ENCODE results near the gene DSC1.
"Not testable (repeated sequence)": the region's sequence is repeated elsewhere in the genome, so short reads cannot be mapped to it uniquely, and the experiment has no call there.

The DSC1 gene

DNA sequence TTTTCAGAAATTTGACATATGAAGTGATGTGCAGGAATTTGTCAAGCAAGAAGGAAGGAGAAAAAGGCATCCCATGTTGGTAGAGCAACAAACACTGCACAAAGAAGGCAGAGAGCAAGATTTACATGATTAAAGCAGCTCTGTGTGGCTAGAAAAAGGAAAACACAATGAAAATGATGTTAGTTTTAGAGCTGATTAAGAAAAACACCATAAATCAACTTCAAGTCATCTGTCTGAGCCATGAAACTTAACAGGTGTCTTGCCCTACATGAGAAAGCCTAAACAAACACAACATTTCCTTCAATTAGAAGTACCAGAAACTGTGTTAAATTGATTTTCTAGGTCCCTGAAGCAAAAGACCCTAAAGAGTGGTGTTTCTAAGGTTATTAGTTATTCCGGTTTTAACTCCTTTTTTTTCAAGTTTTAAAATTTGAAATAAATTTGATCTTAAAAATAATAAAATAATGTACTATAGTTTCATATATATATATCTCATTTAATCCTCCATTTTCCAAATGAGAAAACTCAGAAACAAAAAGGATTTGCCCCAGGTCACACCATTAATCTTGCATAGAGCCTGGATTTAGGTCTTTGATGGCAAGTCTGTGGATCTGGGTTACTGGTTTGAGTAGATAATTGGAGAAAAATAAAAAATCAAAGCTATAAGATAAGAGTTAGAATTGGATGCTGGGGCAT is 8.6 kb upstream of the DSC1 start:
- DNase-seq = no peak

- DNase-seq = no peak
These were observed 7.7 kb upstream of the DSC1 start for GRCh38 chr18:31170335-31170734.

GRCh38 chr18:31162419-31162793 is 250 bp downstream of the DSC1 start:
- DNase-seq = no peak

DNA sequence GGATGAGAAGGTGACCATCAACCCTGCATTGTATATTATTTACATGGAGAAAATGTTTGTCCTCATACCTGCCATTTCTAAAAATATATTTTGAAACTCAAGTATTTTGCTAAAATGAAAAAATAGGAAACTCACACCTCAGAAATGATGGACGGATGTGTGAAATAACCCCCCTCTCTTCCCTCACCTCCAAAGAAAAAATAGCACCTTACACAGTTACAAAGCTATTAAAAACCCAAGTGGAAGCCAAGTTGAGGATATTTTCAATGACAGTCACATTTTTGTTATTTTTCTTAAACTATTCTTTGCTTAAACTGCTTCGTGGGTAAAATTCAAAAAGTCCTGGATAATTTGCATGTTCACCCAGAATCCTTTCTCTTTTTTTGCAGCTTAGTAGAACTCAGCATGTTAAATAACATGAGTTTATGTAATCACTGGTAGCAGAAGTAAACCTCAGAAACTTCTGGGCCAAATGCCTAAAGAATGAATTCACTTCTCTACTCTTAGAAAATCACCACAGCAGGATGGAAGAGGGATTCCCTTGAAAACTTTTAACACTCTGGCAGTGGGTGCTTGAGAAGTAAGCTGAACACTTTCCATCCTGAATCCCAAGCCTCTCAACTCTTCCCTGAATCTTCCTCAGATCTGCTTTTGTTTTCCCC is 768 bp downstream of the DSC1 start:
- no peak for DNase-seq

DNA sequence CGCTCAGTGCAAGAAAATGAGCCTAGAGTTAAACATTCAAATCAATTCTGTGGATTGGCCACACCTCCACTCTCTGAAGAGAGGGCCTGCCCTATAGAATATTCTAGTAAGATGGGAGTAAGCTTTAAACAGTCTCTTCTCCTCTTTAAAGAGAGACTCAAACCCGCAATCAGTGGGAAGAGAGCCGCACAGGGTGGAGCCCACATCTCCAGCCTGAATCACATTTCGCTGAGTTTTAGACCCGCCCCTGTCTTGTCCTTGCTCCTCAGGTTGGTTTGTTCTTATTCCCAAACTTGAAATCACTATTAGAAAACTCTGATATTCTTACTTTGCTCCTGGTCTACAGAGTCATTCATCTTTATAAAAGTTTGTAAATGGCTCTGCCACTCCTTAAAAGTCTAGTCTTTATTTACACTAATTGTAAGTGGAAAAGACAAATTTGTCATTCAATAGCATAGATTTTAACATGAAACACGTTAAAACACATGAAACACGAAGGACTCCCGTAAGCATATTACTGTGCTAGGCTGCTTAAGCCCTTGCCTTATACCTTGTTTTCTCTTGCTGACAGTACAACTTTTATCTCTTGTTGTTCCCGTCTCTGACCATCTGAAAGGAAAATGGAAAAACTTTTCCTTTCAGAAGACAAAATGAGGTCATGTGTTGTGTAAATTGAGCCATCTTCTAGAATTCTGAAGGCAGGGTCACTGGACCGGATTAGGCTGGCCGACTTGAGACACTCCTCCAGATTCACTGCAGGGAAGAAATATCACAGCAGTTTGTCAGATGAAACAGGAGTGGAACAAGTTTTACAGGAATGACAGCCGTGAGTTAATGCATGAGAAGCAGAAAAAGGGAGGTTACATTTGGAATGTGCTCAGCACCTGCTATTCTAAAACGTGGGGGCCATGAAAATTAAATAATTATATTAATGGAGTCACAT is 5.6 kb downstream of the DSC1 start:
- DNase-seq = no peak

DNA sequence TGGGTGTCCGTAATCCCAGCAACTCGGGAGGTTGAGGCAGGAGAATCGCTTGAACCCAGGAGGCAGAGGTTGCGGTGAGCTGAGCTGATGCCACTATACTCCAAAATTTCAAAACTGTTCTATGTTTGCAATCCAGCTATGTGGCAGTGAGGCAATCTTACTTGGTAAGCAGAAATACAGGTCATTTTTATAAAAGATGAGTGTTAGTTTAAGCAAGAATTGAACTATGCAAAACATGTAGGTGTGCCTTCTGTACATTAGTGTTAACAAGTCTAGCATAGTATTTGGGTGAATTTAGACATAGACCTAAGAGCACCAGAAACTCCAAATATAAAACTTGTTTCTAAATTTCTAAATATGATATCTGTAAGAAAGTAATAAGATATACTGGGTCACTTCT is 7.2 kb downstream of the DSC1 start:
- no peak for DNase-seq

- no peak for DNase-seq
These were observed 8.5 kb downstream of the DSC1 start for GRCh38 chr18:31154181-31154580.

- no peak for DNase-seq
These were observed 13.3 kb downstream of the DSC1 start for GRCh38 chr18:31149351-31149750.

DNA sequence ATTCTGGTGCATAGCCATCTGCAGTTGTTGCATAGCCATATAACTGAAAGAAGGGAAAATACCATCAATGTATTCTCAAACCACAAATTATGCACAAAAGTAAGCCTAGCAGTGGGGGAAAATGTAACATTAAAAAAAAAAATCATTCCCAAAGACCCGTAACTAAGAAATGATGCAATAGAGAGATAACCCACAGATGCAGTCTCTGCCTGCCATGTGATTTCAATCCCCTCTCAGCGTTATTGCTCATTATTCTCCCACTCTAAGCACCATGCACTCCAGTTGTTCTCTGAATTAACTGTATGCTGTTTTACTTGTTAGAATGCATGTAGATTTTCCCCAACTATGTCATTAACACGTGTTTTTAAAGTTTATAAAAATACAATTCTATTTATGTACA is 14.1 kb downstream of the DSC1 start:
- no peak for DNase-seq

GRCh38 chr18:31146809-31147208 is 15.8 kb downstream of the DSC1 start:
- peak; percentile 22 for DNase-seq

DNA sequence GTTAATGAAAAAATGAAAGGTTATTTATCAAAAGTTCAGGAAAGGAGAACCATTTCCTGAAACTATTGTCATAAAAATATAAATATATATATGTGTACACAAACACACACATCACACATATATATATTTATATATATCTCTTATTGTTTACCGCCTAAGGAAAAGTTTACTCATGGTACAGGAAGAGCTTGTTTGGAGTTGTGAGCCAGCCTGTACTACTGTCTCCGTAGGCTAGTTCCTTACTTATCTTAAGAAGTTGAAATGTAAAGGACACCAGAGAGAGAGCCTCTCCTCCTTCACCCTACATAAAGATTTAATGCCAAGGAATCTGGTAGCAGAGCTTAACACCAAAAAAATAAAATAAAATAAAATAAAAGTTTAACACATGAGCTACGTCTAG is 19.6 kb downstream of the DSC1 start:
- DNase-seq = no peak

GRCh38 chr18:31138709-31139108 is 23.9 kb downstream of the DSC1 start:
- no peak for DNase-seq

DNA sequence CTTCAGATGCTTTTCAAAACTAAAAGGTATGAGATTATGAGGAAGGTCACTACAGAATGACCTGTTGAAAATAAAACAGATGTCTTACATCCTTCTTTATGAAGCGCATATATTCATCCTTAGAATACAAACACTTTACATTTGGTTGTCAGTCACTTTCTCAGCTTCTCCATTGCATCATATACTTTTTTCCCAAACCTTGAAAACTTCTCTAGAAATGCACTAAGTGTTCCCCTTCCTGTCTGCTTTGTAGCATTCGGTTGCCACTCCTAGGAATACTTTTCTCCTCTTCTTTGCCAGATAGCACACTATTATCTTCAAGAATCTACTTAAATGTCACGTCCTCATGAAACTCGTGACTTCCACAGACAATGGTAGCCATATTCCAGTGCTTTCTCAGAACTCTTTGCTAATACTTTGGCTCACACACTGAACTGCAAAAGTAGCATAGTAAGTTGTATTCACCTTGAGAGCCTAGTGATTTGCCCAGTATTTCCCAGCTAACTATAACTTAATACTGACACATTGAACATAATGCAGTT is 27.6 kb downstream of the DSC1 start:
- DNase-seq = no peak

GRCh38 chr18:31129398-31130115 is 33.1 kb downstream of the DSC1 start:
- DNase-seq = no peak

DNA sequence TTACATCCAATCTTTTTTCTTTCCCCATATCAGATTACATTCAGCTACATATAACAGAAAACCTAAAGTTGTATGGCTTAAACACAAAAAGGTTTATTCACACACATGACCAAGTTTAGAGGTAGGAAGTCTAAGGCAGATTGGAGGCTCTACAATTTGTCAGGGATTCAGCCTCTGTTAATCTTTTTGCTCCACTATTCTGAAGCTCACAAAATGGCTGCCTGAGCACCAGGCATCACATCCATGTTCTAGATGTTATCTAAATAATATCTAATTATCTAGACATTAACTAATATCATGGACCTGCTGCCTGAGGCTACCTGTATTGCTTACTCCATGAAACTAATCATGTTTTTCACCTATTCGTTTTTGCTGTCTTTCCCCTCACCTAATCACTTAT is 36.8 kb downstream of the DSC1 start:
- no peak for DNase-seq

GRCh38 chr18:31123125-31123524 is 39.5 kb downstream of the DSC1 start:
- not testable (repeated sequence) for DNase-seq

- no peak for DNase-seq
These were observed 42.1 kb downstream of the DSC1 start for GRCh38 chr18:31120594-31120993.

- no peak for DNase-seq
These were observed 45.6 kb downstream of the DSC1 start for GRCh38 chr18:31116853-31117595.

GRCh38 chr18:31112804-31113203 is 49.9 kb downstream of the DSC1 start:
- no peak for DNase-seq

GRCh38 chr18:31105733-31106132 is 56.9 kb downstream of the DSC1 start:
- DNase-seq = no peak

DNA sequence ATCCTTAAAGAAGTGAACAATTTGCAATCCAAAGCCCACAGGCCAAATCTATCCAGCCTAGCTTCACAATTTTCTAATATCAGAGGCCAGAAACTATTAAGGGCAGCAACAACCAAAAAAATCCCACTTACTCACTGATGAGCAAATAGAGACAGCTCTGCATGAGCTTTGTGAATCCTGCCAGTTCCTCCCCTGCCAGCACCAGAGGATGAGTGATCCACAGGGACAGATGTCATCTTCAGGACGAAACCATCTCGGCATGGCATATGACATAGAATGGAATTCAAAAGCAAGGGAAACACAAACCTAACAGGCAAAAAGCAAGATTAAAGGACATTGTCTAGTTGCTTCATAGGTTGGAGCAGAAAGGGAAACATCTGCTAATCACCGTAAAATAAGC is 58.2 kb downstream of the DSC1 start:
- DNase-seq = no peak

- DNase-seq = no peak
These were observed 59.2 kb downstream of the DSC1 start for GRCh38 chr18:31103423-31103822.
